GM19324 (cell line): ENCODE results near the gene TJP1.

Experiments
- ATAC-seq: cut with Tn5 transposase; IDR thresholded peaks from one replicate; pipeline ENCODE4 v1.9.1; 2021; ENCODE audit warnings: mild to moderate bottlenecking, moderate library complexity; ENCODE audit not compliant: unreplicated experiment, low FRiP score

Gene TJP1

GRCh38 chr15:29822100-29822683 lies at the start of gene TJP1:
Gene TJP1, minus strand, starts transcription at chr15:29822468. Its CDS starts 440 bp downstream, at chr15:29822028.
- no peak for ATAC-seq

- ATAC-seq = no peak
These were observed 49.1 kb upstream of the TJP1 start for GRCh38 chr15:29871401-29871800.

GRCh38 chr15:29870495-29871151 lies 48.4 kb upstream of the TJP1 start:
- ATAC-seq = no peak

- no peak for ATAC-seq
These were observed 45.2 kb upstream of the TJP1 start for GRCh38 chr15:29867241-29868000.

GRCh38 chr15:29866337-29866736 lies 44.1 kb upstream of the TJP1 start:
- no peak for ATAC-seq

GRCh38 chr15:29864501-29864900 lies 42.2 kb upstream of the TJP1 start:
- ATAC-seq = no peak

GRCh38 chr15:29863438-29863837 lies 41.2 kb upstream of the TJP1 start:
- ATAC-seq = no peak

- ATAC-seq = no peak
These were observed 40.0 kb upstream of the TJP1 start for GRCh38 chr15:29862271-29862670.

GRCh38 chr15:29860872-29861271 lies 38.6 kb upstream of the TJP1 start:
- ATAC-seq = no peak

GRCh38 chr15:29859973-29860715 lies 37.9 kb upstream of the TJP1 start:
- no peak for ATAC-seq

GRCh38 chr15:29859293-29859692 lies 37.0 kb upstream of the TJP1 start:
- no peak for ATAC-seq

GRCh38 chr15:29857221-29857789 lies 35.0 kb upstream of the TJP1 start:
- ATAC-seq = no peak

- ATAC-seq = no peak
These were observed 32.1 kb upstream of the TJP1 start for GRCh38 chr15:29854413-29854812.

- ATAC-seq = no peak
These were observed 31.1 kb upstream of the TJP1 start for GRCh38 chr15:29853211-29853987.

GRCh38 chr15:29852201-29852600 lies 29.9 kb upstream of the TJP1 start:
- ATAC-seq = no peak

GRCh38 chr15:29849716-29850115 lies 27.4 kb upstream of the TJP1 start:
- no peak for ATAC-seq

- no peak for ATAC-seq
These were observed 26.9 kb upstream of the TJP1 start for GRCh38 chr15:29849218-29849617.

- no peak for ATAC-seq
These were observed 22.1 kb upstream of the TJP1 start for GRCh38 chr15:29844290-29844903.

GRCh38 chr15:29842290-29842689 lies 20.0 kb upstream of the TJP1 start:
- ATAC-seq = no peak

- no peak for ATAC-seq
These were observed 18.7 kb upstream of the TJP1 start for GRCh38 chr15:29840926-29841325.
